Left ventricle myocardium inferior (tissue), 1 donor: ENCODE results near the gene GPBP1. TPM values are rescaled to one million over a fixed set of nuclear protein-coding genes. Genes with fewer than 3 reads are reported as not detected.

Experiments
- DNase-seq: peaks from one replicate; pipeline ENCODE4 v3.0.0-alpha.2; 2020
- H3K27ac ChIP-seq: fragments of 200-600 bp; replicated peaks from 2 replicates; pipeline ENCODE4 v1.8.0; 2021
- H3K27me3 ChIP-seq: fragments of 200-600 bp; 2 replicates; pipeline ENCODE4 v1.8.0; 2021; ENCODE audit warnings: low read depth
- H3K36me3 ChIP-seq: fragments of 200-600 bp; 2 replicates; pipeline ENCODE4 v1.8.0; 2021
- H3K4me1 ChIP-seq: fragments of 200-600 bp; 2 replicates; pipeline ENCODE4 v1.8.0; 2021
- H3K4me3 ChIP-seq: fragments of 200-600 bp; 2 replicates; pipeline ENCODE4 v1.8.0; 2021; ENCODE audit warnings: mild to moderate bottlenecking, moderate library complexity
- H3K9me3 ChIP-seq: fragments of 200-600 bp; replicated peaks from 2 replicates; pipeline ENCODE4 v1.8.0; 2021
- CTCF ChIP-seq: fragments of 200-600 bp; IDR thresholded peaks from 2 replicates; pipeline ENCODE4 v1.8.0; 2021; ENCODE audit warnings: antibody characterized with exemption, mild to moderate bottlenecking, borderline replicate concordance
- intact Hi-C: fragments of 100-400 bp; cut with micrococcal nuclease; formaldehyde crosslinking; loops from one replicate; pipeline ENCODE4 v1.11.0; 2022
- total RNA-seq: library from RNA; stranded (reverse); fragmentation: NEBNext Ultra II Directional; extraction: Animal tissue kit (Norgen Biotek cat#: 25700); gene quantifications from one replicate; pipeline ENCODE4 v1.2.1, GENCODE V29; 2021
- donor health status: DM: no; HTN: yes; CAD: no; lungs with severe emphysema.

Gene GPBP1
- total RNA-seq, 1 donor from 2014 or later, result 47.4 TPM

- Histone ChIP-seq H3K4me1 (peaks cover 21% of the 10 kb centered on the region), H3K4me3 (no peak overlapping the region), H3K27me3 (no peaks in the 10 kb centered on the region), H3K9me3 (no peaks in the 10 kb centered on the region), H3K27ac (peak overlapping the region; percentile 27), H3K36me3 (peaks cover 47% of the 10 kb centered on the region)
- intact Hi-C loops, result no loop called here
- no peak for DNase-seq
- no peak for TF ChIP-seq CTCF
Observed at GRCh38 chr5:57231607-57232006, 57.7 kb downstream of the GPBP1 start.

GRCh38 chr5:57232293-57233033, 58.6 kb downstream of the GPBP1 start:
- no peak for TF ChIP-seq CTCF
- Histone ChIP-seq H3K4me3 (no peak overlapping the region), H3K27me3 (no peaks in the 10 kb centered on the region), H3K27ac (peak overlapping the region; percentile 27), H3K36me3 (peaks cover 47% of the 10 kb centered on the region), H3K9me3 (no peaks in the 10 kb centered on the region), H3K4me1 (peaks cover 21% of the 10 kb centered on the region)
- DNase-seq, result no peak
- intact Hi-C loops, result no loop called here

- intact Hi-C loops, result no loop called here
Observed at GRCh38 chr5:57243286-57244137, 69.7 kb downstream of the GPBP1 start.

GRCh38 chr5:57244331-57244730, 70.5 kb downstream of the GPBP1 start:
- Histone ChIP-seq H3K27me3 (no peaks in the 10 kb centered on the region), H3K36me3 (peaks cover 36% of the 10 kb centered on the region), H3K4me3 (no peak overlapping the region), H3K4me1 (peaks cover 8% of the 10 kb centered on the region), H3K27ac (no peak overlapping the region), H3K9me3 (no peaks in the 10 kb centered on the region)
- no peak for TF ChIP-seq CTCF
- no peak for DNase-seq
- intact Hi-C loops, result no loop called here

More at GRCh38 chr5:57243286-57244137, 69.7 kb downstream of the GPBP1 start:
- Histone ChIP-seq H3K27ac (no peak overlapping the region), H3K9me3 (no peaks in the 10 kb centered on the region), H3K4me1 (peaks cover 3% of the 10 kb centered on the region), H3K4me3 (no peak overlapping the region), H3K36me3 (peaks cover 34% of the 10 kb centered on the region), H3K27me3 (no peaks in the 10 kb centered on the region)
- TF ChIP-seq CTCF, result no peak
- DNase-seq, result no peak

GRCh38 chr5:57246426-57246825, 72.6 kb downstream of the GPBP1 start:
- Histone ChIP-seq H3K4me3 (no peak overlapping the region), H3K9me3 (no peaks in the 10 kb centered on the region), H3K4me1 (peaks cover 10% of the 10 kb centered on the region), H3K36me3 (peaks cover 46% of the 10 kb centered on the region), H3K27ac (no peak overlapping the region), H3K27me3 (no peaks in the 10 kb centered on the region)
- intact Hi-C loops, result no loop called here
- DNase-seq, result no peak
- TF ChIP-seq CTCF, result no peak
